ENCODE results near the gene GPRC5B.

Gene GPRC5B

GRCh38 chr16:19822533-19822932 lies 62.1 kb downstream of the GPRC5B start:
- no peak for TF ChIP-seq POLR2AphosphoS5 (IDR thresholded peaks at IDR 0.05; ENCODE audit: low read depth, low read length)
- TF ChIP-seq SIN3A (IDR thresholded peaks at IDR 0.05; ENCODE audit: borderline replicate concordance, insufficient read depth, low read length): no peak

- no peak for TF ChIP-seq POLR2AphosphoS5 (IDR thresholded peaks at IDR 0.05; ENCODE audit: low read depth, low read length)
- no peak for TF ChIP-seq REST (IDR thresholded peaks at IDR 0.05; ENCODE audit: insufficient read depth in 1 of 2, low read depth in 2 of 2, low read length in 2 of 2)
- no peak for TF ChIP-seq TAF1 (IDR thresholded peaks at IDR 0.05; ENCODE audit: borderline replicate concordance, insufficient read depth, low read length)
- no peak for TF ChIP-seq SIN3A (IDR thresholded peaks at IDR 0.05; ENCODE audit: borderline replicate concordance, insufficient read depth, low read length)
- no peak for TF ChIP-seq FOXP2 (optimal IDR thresholded peaks at IDR 0.05; ENCODE audit: borderline replicate concordance, extremely low read depth, extremely low read length, insufficient read depth)
Observed at GRCh38 chr16:19817875-19818274, 66.8 kb downstream of the GPRC5B start.

GRCh38 chr16:19817122-19817521 lies 67.5 kb downstream of the GPRC5B start:
- no peak for TF ChIP-seq TAF1 (IDR thresholded peaks at IDR 0.05; ENCODE audit: borderline replicate concordance, insufficient read depth, low read length)
- no peak for TF ChIP-seq SIN3A (IDR thresholded peaks at IDR 0.05; ENCODE audit: borderline replicate concordance, insufficient read depth, low read length)
- TF ChIP-seq POLR2AphosphoS5 (IDR thresholded peaks at IDR 0.05; ENCODE audit: low read depth, low read length): no peak
- no peak for TF ChIP-seq REST (IDR thresholded peaks at IDR 0.05; ENCODE audit: insufficient read depth in 1 of 2, low read depth in 2 of 2, low read length in 2 of 2)
- no peak for TF ChIP-seq FOXP2 (optimal IDR thresholded peaks at IDR 0.05; ENCODE audit: borderline replicate concordance, extremely low read depth, extremely low read length, insufficient read depth)

GRCh38 chr16:19815418-19815817 lies 69.2 kb downstream of the GPRC5B start:
- TF ChIP-seq REST (IDR thresholded peaks at IDR 0.05; ENCODE audit: insufficient read depth in 1 of 2, low read depth in 2 of 2, low read length in 2 of 2) (no peak), TAF1 (IDR thresholded peaks at IDR 0.05; ENCODE audit: borderline replicate concordance, insufficient read depth, low read length) (no peak), FOXP2 (optimal IDR thresholded peaks at IDR 0.05; ENCODE audit: borderline replicate concordance, extremely low read depth, extremely low read length, insufficient read depth) (no peak), SIN3A (IDR thresholded peaks at IDR 0.05; ENCODE audit: borderline replicate concordance, insufficient read depth, low read length) (no peak), POLR2AphosphoS5 (IDR thresholded peaks at IDR 0.05; ENCODE audit: low read depth, low read length) (no peak)

GRCh38 chr16:19812986-19813385 lies 71.7 kb downstream of the GPRC5B start:
- no peak for TF ChIP-seq REST (IDR thresholded peaks at IDR 0.05; ENCODE audit: insufficient read depth in 1 of 2, low read depth in 2 of 2, low read length in 2 of 2)
- no peak for TF ChIP-seq SIN3A (IDR thresholded peaks at IDR 0.05; ENCODE audit: borderline replicate concordance, insufficient read depth, low read length)
- TF ChIP-seq TAF1 (IDR thresholded peaks at IDR 0.05; ENCODE audit: borderline replicate concordance, insufficient read depth, low read length): no peak
- TF ChIP-seq POLR2AphosphoS5 (IDR thresholded peaks at IDR 0.05; ENCODE audit: low read depth, low read length): no peak
- TF ChIP-seq FOXP2 (optimal IDR thresholded peaks at IDR 0.05; ENCODE audit: borderline replicate concordance, extremely low read depth, extremely low read length, insufficient read depth): no peak
